GM12878 (cell line): Measurements from ENCODE around the gene MSH5. TPM values are rescaled to one million over a fixed set of nuclear protein-coding genes. Genes with fewer than 3 reads are reported as not detected.

ENCODE experiments used
- ATAC-seq: fragments of 200-7000 bp; cut with Tn5 transposase; 3 replicates; pipeline ENCODE4 v1.9.1; 2020; ENCODE audit warnings: mild to moderate bottlenecking, moderate library complexity
- BruUV-seq: library from RNA; stranded (reverse); fragments of 400-500 nt; replicated peaks from 2 replicates; lab custom pipeline; 2021; lab: Mats Ljungman, UMichigan
- CTCF ChIA-PET: fragments of 300-600 bp; sonication (Branson Sonifier 250); formaldehyde crosslinking; extraction: SDS; loops from one replicate; lab custom pipeline; 2021; ENCODE audit warnings: inconsistent platforms; lab: Yijun Ruan, JAX
- POLR2A ChIA-PET: fragments of 350-600 bp; formaldehyde crosslinking; extraction: SDS; loops from one replicate; lab custom pipeline; 2021; ENCODE audit warnings: inconsistent platforms; lab: Charles Lee
- RAD21 ChIA-PET: fragments of 300-600 bp; sonication (Branson Sonifier 250); formaldehyde crosslinking; loops from one replicate; lab custom pipeline; 2023; ENCODE audit warnings: antibody characterized with exemption; ENCODE audit not compliant: unreplicated experiment; lab: Charles Lee
- SMC1A ChIA-PET: fragments of 300-600 bp; sonication (Branson Sonifier 250); formaldehyde crosslinking; loops from one replicate; lab custom pipeline; 2023; ENCODE audit not compliant: unreplicated experiment, uncharacterized antibody; lab: Charles Lee
- DNase-seq: peaks from one replicate; pipeline ENCODE4 v3.0.0-alpha.2; 2011; ENCODE audit warnings: low read depth, low spot score
- FAIRE-seq: peaks from 3 replicates; lab custom pipeline; 2011; peaks lifted over from hg19 to GRCh38; lab: Jason Lieb, UNC
- H2AFZ ChIP-seq: 2 replicates; pipeline ENCODE4 v1.6.0; 2011; ENCODE audit warnings: low read depth, low read length, control low read depth; ENCODE audit not compliant: control insufficient read depth
- H3K27ac ChIP-seq: 2 replicates; pipeline ENCODE4 v1.5.1; 2011; ENCODE audit warnings: control low read depth; ENCODE audit not compliant: control insufficient read depth, insufficient read depth
- H3K27me3 ChIP-seq, 2 experiments: replicated peaks in 1 of 2; 2 replicates each; pipeline versions ENCODE4 v1.6.0 to v1.6.1; 2011; ENCODE audit warnings: low read length in 1 of 2; ENCODE audit not compliant: control insufficient read depth in 2 of 2, insufficient read depth in 2 of 2
- H3K36me3 ChIP-seq, 2 experiments: 2 replicates each; pipeline ENCODE4 v1.5.1; 2011; ENCODE audit warnings: low read length in 1 of 2; ENCODE audit not compliant: control insufficient read depth in 2 of 2, insufficient read depth in 2 of 2
- H3K4me1 ChIP-seq: 2 replicates; pipeline ENCODE4 v1.6.1; 2011; ENCODE audit warnings: mild to moderate bottlenecking, low read length, moderate library complexity, mixed read lengths; ENCODE audit not compliant: control insufficient read depth, insufficient read depth
- H3K4me2 ChIP-seq: 2 replicates; pipeline ENCODE4 v1.6.0; 2011; ENCODE audit warnings: control low read depth; ENCODE audit not compliant: control insufficient read depth, insufficient read depth
- H3K4me3 ChIP-seq: fragments of 200-600 bp; sonication (generic); 2 replicates; pipeline ENCODE4 v1.5.1; 2016
- H3K79me2 ChIP-seq: 2 replicates; pipeline ENCODE4 v1.6.0; 2011; ENCODE audit warnings: low read length; ENCODE audit not compliant: control insufficient read depth, insufficient read depth
- H3K9ac ChIP-seq: 2 replicates; pipeline ENCODE4 v1.8.0; 2011; ENCODE audit warnings: low read length, control low read depth, mixed read lengths; ENCODE audit not compliant: control insufficient read depth, insufficient read depth
- H3K9me3 ChIP-seq: replicated peaks from 3 replicates; pipeline ENCODE4 v1.5.1; 2011; ENCODE audit warnings: mild to moderate bottlenecking, low read length; ENCODE audit not compliant: control insufficient read depth, insufficient read depth
- H4K20me1 ChIP-seq: 2 replicates; pipeline ENCODE4 v1.6.0; 2011; ENCODE audit not compliant: control insufficient read depth, insufficient read depth
- E2F8 ChIP-seq: fragments of 450-650 bp; IDR thresholded peaks from 2 replicates; pipeline ENCODE4 v1.6.1; 2018; ENCODE audit warnings: mild to moderate bottlenecking, low read depth, moderate library complexity; ENCODE audit not compliant: partially characterized antibody
- IKZF2 ChIP-seq, 2 experiments: fragments of 450-650 bp; IDR thresholded peaks; 2 replicates each; pipeline ENCODE4 v1.6.1; 2017; ENCODE audit warnings: mild to moderate bottlenecking in 2 of 2, moderate library complexity in 2 of 2
- MLLT1 ChIP-seq: fragments of 450-650 bp; IDR thresholded peaks from 2 replicates; pipeline ENCODE4 v1.6.1; 2016; ENCODE audit warnings: mild to moderate bottlenecking
- RBBP5 ChIP-seq: fragments of 200-600 bp; sonication (generic); conservative IDR thresholded peaks from 2 replicates; pipeline ENCODE4 v1.6.1; 2016
- SMARCA5 ChIP-seq: fragments of 450-650 bp; IDR thresholded peaks from 2 replicates; pipeline ENCODE4 v1.6.1; 2017; ENCODE audit warnings: mild to moderate bottlenecking
- SP1 ChIP-seq: IDR thresholded peaks from one replicate; pipeline ENCODE4 v1.6.1; 2011; ENCODE audit warnings: low read depth, low read length
- ZNF274 ChIP-seq: IDR thresholded peaks from one replicate; pipeline ENCODE4 v1.8.0; 2011; ENCODE audit not compliant: insufficient read length, insufficient read depth
- ZNF592 ChIP-seq: fragments of 450-650 bp; IDR thresholded peaks from 2 replicates; pipeline ENCODE4 v1.6.1; 2017; ENCODE audit warnings: mild to moderate bottlenecking, moderate library complexity
- ZNF622 ChIP-seq: fragments of 450-650 bp; IDR thresholded peaks from 2 replicates; pipeline ENCODE4 v1.6.1; 2017; ENCODE audit warnings: mild to moderate bottlenecking, inconsistent platforms
- WGBS: methylation state at CpG from one replicate; pipeline ENCODE4 v1.1.6; 2016; ENCODE audit warnings: low lambda C conversion rate; ENCODE audit not compliant: insufficient replicate concordance, insufficient coverage; ENCODE audit errors: missing lambda C conversion rate; 5-methylcytosine and 5-hydroxymethylcytosine counted together
- in situ Hi-C: fragments of 300-500 bp; cut with MboI; formaldehyde crosslinking; loops from 9 replicates; pipeline ENCODE4 v1.14.3; 2018; ENCODE audit warnings: mixed read lengths
- intact Hi-C: fragments of 100-400 bp; cut with micrococcal nuclease; formaldehyde crosslinking; loops from one replicate; pipeline ENCODE4 v1.14.2; 2022; ENCODE audit not compliant: unreplicated experiment
- polyA plus RNA-seq, 11 experiments: library from polyadenylated mRNA; depleted of rRNA in 4 of 11; unstranded in 6 of 11; stranded (reverse) in 5 of 11; fragments of >200 nt; fragmentation: Nextera tagmentation in 4 of 11; fragmentation: Illumina TruSeq in 1 of 11; extraction: Ambion mirVana in 4 of 11; extraction: Trizol in 1 of 11; gene quantifications; 1 replicate in 1 of 11; 2 replicates in 10 of 11; pipeline versions ENCODE4 v1.2.1 to v1.2.3, GENCODE V29; 2011 to 2016; ENCODE audit warnings: inconsistent platforms in 2 of 11, missing spikeins in 2 of 11, low read depth in 1 of 11
- total RNA-seq, 4 experiments: library from RNA; depleted of rRNA in 3 of 4; stranded (reverse); fragments of >200 nt in 3 of 4; fragmentation: Illumina TruSeq in 1 of 4; extraction: Trizol in 1 of 4; gene quantifications; 2 replicates each; pipeline versions ENCODE4 v1.2.1 to v1.2.3, GENCODE V29; 2013 to 2021

MSH5 gene
- total and polyA plus RNA-seq, 10 of the 15 experiments (the other 5 are each of a cell fraction or from before 2014, with no cell fraction given), result 9.1 to 52.7 (median 30.0) TPM

- TF ChIP-seq MLLT1 (no peak), SMARCA5 (no peak)
Measured at GRCh38 chr6:31713465-31713864, 26.3 kb upstream of the MSH5 start (continued).

- no peak for ATAC-seq
- POLR2A ChIA-PET, result interaction anchor here (0.5 to 1.3 kb wide), 4 partner anchors 21 to 202 kb away, joined by 3 to 6 read pairs (median 4); no protein-coding TSS in a partner anchor
- TF ChIP-seq E2F8 (no peak), SP1 (no peak), ZNF274 (no peak), ZNF592 (no peak), ZNF622 (no peak), RBBP5 (no peak), IKZF2 (IDR thresholded peaks at IDR 0.05) (no peak)
- intact Hi-C loops (no loop called here), in situ Hi-C loops (no loop called here)
- H2AFZ ChIP-seq, result no peak overlapping the region
- no peak overlapping the region for H3K4me2 ChIP-seq
- H3K4me3 ChIP-seq, result no peak overlapping the region
- H3K9me3 ChIP-seq, result no peaks in the 10 kb centered on the region
- H3K9ac ChIP-seq, result no peak overlapping the region
- H3K27ac ChIP-seq, result no peak overlapping the region
- H3K27me3 ChIP-seq, result peaks cover 0 to 2% of the 10 kb centered on the region in 2 experiments; a peak in 3 of 4 replicates
- H3K4me1 ChIP-seq, result no peaks in the 10 kb centered on the region
- FAIRE-seq, result no peak
- H4K20me1 ChIP-seq, result no peaks in the 10 kb centered on the region
- no peaks in the 10 kb centered on the region for H3K79me2 ChIP-seq
- no peaks in the 10 kb centered on the region for H3K36me3 ChIP-seq
- BruUV-seq, result no TSS peak
- CTCF ChIA-PET, result interaction anchor here (1.1 to 1.4 kb wide), 2 partner anchors 10 to 56 kb away, joined by 3 to 5 read pairs; partner anchors contain the start of gene MPIG6B
- RAD21 ChIA-PET, result no interaction called here
- WGBS, result 31% methylated on average over 5 of the region's 5 CpGs
- SMC1A ChIA-PET, result interaction anchor here (0.6 to 2.1 kb wide), 2 partner anchors 10 to 56 kb away, joined by 3 to 7 read pairs; partner anchors contain the start of gene MPIG6B
- DNase-seq, result no peak
Measured at GRCh38 chr6:31713991-31714684, 25.7 kb upstream of the MSH5 start.
